ENCODE data around the gene SLC7A10. TPM values are rescaled to one million over a fixed set of nuclear protein-coding genes. Genes with fewer than 3 reads are reported as not detected.

SLC7A10 gene
- total RNA-seq, 1 donor from 2014 or later = not detected

GRCh38 chr19:33202546-33203507, 22.8 kb downstream of the SLC7A10 start:
- TF ChIP-seq CTCF (conservative IDR thresholded peaks at IDR 0.05; ENCODE audit: low read depth, low read length) = no peak
- DNase-seq (ENCODE audit: low read depth) = no peak
- H3K4me3 ChIP-seq (ENCODE audit: low read depth, low read length) = no peak overlapping the region

DNA sequence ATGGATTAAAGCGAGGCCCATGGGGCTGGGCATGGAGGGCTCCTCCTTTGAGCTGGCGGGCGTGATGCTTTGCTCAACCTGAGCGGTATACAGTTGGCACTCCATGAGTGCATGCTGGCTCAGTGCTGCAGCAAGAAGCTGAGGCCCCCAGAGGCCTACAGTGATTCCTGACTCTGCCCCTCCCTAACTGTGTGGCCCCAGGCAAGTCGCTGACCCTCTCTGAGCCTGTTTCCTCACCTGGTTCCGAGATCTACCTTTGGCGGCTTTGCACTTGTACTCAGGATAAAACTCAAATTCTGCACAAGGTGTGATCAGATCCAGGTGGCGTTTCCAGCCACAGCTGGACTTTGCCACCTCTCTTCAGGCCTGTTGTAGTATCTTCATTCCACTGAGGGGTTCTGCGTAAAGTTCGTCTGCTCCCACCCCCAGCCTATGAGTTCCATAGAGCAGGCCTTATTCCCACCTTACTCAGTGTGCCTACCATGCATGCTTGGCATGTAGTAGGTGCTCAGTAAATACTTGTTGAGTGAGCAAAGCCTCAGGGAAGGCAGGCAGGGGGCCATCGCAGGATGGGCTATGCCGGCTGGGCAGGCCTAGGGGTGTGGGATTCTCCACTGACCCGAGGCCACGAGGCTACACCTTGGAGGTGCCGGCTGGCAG, 23.6 kb downstream of the SLC7A10 start:
- TF ChIP-seq CTCF (conservative IDR thresholded peaks at IDR 0.05; ENCODE audit: low read depth, low read length) = no peak
- no peak overlapping the region for H3K4me3 ChIP-seq (ENCODE audit: low read depth, low read length)
- DNase-seq (ENCODE audit: low read depth) = no peak

DNA sequence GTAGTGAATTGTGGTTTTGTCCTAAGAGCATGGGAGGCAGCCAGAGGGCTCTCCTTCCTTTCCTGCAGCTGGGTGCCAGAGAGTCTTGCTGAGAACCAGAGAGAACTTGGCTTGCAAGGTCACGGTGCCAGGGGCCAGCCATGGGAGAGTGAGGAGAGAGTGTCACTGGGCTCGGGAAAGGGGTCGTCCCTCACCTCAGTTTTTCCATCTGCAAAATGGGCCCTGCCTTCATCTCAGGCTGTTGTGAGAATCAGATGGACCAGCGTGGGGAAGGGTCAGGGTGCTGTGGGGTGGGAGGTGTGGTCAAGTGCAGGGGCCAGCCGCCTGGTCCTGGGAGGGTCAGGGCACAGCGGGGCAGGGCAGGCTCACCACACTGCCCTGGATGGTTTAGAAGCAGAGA, 24.2 kb downstream of the SLC7A10 start:
- TF ChIP-seq CTCF (conservative IDR thresholded peaks at IDR 0.05; ENCODE audit: low read depth, low read length) = no peak
- H3K4me3 ChIP-seq (ENCODE audit: low read depth, low read length) = no peak overlapping the region
- no peak for DNase-seq (ENCODE audit: low read depth)

- DNase-seq (ENCODE audit: low read depth) = no peak
- H3K4me3 ChIP-seq (ENCODE audit: low read depth, low read length) = no peak overlapping the region
- TF ChIP-seq CTCF (conservative IDR thresholded peaks at IDR 0.05; ENCODE audit: low read depth, low read length) = no peak
These were observed 26.0 kb downstream of the SLC7A10 start for GRCh38 chr19:33199441-33200265.

DNA sequence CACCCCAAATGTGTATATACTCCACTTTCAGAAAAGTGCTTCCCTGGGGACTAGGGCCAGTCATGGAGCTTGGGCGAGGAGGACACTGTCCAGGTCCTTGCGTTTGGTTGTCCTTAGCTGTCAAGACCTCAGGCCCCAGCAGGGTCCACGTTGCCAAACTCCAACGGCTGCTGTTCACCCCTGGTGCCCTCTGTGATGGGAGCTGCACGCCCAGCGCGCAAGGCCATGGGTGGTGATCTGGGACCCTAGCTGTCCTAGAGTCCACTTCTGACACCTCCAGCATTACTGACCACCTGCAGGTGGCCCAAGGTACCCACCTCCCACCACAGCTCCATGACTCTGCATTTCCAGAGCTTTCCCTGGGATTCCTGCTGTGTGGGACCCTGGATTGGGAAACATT, 27.5 kb downstream of the SLC7A10 start:
- no peak for DNase-seq (ENCODE audit: low read depth)
- no peak for TF ChIP-seq CTCF (conservative IDR thresholded peaks at IDR 0.05; ENCODE audit: low read depth, low read length)
- no peak overlapping the region for H3K4me3 ChIP-seq (ENCODE audit: low read depth, low read length)

DNA sequence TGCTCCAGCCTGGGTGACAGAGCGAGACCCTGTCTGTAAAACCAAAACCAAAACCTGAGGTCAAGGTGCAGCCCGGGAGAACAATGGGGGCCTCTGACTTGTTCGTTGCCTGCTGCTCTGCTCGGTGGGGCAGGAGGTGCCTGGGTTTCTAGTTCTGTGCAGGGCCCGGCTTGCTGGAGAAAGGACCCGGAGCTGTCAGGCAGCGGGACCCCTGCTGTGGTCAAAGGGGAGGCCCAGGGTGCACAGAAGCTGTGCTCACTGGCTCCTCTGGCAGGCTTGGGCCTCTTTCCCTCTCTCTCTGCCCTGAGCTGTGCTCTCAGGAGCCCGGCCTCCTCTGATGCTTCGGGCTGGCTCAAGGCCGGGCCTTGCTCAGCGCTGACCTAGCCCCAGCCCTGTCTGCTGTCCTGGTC, 28.1 kb downstream of the SLC7A10 start:
- TF ChIP-seq CTCF (conservative IDR thresholded peaks at IDR 0.05; ENCODE audit: low read depth, low read length) = no peak
- no peak for DNase-seq (ENCODE audit: low read depth)

More for the DNA sequence above, 28.1 kb downstream of the SLC7A10 start:
- H3K4me3 ChIP-seq (ENCODE audit: low read depth, low read length) = no peak overlapping the region

All from epithelial cell of proximal tubule (primary cell).